Measurements from ENCODE around the gene DIAPH3.

Gene DIAPH3

DNA sequence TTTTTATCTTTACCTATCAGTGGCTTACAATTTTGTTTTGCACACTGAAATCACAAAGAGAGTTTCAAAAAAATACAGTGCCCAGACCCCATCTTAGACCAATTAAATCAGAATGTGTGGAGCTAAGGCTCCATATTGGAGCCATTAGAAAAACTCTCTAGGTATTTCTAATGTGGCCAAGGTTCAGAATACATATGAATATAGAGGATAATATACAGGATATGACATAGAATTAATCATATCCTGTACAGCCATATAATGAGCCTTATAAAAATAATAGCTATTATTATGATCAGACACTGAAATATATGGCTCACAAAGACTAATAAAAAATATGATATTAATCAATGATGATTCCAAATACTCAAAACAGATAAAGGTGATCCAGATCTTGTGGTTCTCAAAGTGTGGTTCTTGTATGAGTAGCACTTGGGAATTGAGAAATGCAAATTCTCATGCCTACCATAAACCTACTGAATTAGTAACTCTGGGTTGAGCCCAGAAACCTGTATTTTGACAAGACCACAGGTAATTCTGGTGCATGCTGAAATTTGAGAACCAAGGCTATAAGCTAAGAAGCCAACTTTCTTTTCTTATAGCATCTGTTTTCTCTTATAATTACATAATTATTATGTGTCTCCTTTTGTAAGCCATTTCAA lies 408.0 kb downstream of the DIAPH3 start:
- DNase-seq = no peak

GRCh38 chr13:59754411-59754810 lies 409.3 kb downstream of the DIAPH3 start:
- no peak for DNase-seq

DNA sequence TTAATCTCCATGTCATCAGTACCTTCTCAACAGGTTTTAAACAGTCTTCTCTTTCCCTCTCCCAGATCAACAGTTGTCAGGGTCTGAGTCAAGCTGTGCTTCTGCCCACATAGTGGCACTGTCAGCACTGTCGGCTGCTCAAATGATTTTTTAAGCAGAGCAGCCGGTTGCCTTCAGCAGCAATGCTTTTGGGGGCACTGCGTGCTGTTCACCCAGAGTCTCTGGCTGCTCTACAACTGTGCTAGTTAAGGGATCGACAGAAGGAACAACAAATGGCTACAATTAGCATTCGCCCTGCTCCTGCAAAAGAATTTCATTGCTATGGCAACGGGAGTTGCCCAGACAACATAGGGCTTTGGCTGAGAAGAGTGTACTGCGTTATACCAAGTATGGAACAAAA lies 412.9 kb downstream of the DIAPH3 start:
- DNase-seq = no peak

GRCh38 chr13:59748046-59748445 lies 415.7 kb downstream of the DIAPH3 start:
- no peak for DNase-seq

- DNase-seq = no peak
Measured at GRCh38 chr13:59747529-59747928, 416.2 kb downstream of the DIAPH3 start.

DNA sequence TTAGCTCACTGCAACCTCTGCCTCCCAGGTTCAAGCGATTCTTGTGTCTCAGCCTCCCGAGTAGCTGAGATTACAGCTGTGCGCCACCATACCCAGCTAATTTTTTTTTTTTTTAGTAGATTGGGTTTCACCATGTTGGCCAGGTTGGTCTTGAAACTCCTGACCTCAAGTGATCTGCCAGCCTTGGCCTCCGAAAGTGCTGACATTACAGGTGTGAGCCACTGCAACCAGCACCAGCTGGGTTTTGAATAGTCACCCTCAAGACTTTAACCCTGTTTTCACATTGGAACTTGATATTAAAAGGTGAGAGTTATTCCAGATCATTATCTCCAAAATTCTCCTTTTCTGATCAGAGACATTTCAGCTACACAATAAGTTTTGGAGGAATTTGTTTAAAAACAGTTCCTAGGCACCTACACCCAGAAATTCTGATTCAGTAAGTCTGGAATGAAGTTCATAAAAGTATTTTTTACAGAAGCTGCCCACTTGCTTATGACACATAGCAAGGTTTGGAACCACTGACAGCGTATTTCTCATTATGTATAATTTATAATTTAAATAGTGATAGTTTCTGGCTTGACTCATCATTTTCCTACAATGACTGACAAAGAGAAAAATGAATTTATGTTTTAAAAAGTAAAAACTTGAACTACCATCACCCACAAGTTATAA lies 417.3 kb downstream of the DIAPH3 start:
- no peak for DNase-seq

GRCh38 chr13:59745392-59745788 lies 418.3 kb downstream of the DIAPH3 start:
- no peak for DNase-seq

DNA sequence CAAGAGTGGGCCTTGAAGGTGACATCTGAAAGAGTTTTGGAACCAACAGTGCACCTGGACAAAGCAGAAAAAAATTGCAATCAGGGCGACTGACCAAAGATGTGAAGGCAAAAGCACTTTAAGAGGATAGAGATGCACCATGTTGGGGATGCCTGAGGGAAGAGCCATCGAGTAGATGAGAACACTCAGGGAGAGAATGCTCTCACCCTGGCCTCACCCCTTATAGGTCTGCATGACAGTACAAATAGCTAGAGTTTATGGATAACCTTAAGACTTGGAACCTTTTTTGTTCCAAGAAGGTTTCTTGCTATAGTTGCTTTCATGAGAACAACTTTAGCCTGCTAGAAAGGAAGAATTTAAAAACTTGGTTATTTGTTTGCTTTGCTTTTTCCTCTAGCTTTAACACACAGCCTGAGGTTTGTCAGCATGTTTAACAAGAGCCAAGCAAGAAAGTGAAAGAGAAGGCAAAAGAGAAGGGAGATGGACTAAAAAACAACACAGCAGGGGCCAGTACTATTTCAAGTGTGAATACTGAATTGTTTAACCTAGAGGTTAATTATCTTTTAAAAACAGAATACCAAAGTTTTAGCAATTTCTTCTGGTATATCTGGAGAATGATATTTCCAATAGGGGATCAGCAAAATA lies 418.9 kb downstream of the DIAPH3 start:
- DNase-seq = no peak

DNA sequence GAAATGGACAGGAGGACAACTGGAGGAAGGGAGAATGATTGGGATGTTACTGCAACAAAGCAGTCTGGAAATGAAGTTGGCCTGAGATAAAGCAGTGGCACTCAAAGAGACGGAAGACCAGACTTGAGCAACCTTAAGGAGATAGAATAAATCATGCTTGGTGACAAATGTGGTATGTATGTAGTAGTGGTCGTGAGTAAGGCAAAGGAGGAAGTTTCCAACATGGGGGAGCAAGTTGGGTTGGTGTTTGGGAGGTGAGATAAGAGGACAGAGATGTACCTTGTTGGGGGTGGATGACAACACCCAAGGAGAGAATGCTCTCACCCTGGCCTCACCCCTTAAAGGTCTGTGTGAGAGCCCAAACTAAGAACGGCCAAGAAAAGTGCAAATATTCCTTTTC lies 420.5 kb downstream of the DIAPH3 start:
- DNase-seq = no peak

- DNase-seq = no peak
Measured at GRCh38 chr13:59742467-59742866, 421.3 kb downstream of the DIAPH3 start.

- DNase-seq = no peak
Measured at GRCh38 chr13:59738921-59739320, 424.8 kb downstream of the DIAPH3 start.

DNA sequence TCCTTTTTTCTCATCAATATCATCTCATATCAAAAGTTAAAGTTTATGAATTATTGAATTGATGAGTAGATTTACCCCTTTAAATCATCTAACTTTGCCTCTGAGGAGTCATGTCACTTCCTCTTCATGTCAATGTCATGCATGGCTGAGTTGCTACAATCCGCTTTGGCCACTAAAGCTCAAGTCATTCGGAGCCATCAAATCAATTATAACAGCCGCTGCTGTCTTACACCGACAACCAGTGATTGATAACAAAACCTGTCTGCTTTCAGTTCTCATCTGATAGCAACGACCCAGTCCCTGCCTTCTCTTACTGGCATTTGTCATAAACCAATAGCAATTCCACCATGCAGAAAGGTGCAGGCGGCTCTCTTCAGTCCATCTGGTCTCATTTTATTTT lies 429.3 kb downstream of the DIAPH3 start:
- DNase-seq = no peak

DNA sequence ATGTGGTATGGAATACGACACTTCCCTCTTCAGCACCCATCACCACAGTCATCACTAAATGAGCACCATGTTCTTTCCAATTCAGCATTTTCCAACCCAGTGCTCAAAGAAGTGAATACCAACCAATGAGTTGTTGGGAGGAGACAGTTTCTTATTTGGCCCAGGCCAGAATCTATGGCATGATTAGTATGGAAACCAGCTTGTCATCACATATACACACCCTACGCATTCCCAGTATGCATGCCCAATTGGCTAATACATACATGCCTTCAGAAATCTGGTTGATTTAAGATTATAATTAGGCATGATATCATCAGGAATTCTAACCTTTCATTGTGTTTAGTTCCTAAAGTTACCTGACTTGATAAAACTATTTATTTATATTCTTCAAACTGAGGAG lies 430.0 kb downstream of the DIAPH3 start:
- DNase-seq = no peak

- no peak for DNase-seq
Measured at GRCh38 chr13:59730026-59730425, 433.7 kb downstream of the DIAPH3 start.

- DNase-seq = no peak
Measured at GRCh38 chr13:59728896-59729545, 434.7 kb downstream of the DIAPH3 start.

GRCh38 chr13:59721926-59722910 lies 441.5 kb downstream of the DIAPH3 start:
- peak; percentile 10 for DNase-seq

- no peak for DNase-seq
Measured at GRCh38 chr13:59715611-59716010, 448.1 kb downstream of the DIAPH3 start.

GRCh38 chr13:59710996-59711701 lies 452.6 kb downstream of the DIAPH3 start:
- no peak for DNase-seq

- no peak for DNase-seq
Measured at GRCh38 chr13:59710416-59710815, 453.3 kb downstream of the DIAPH3 start.

GRCh38 chr13:59706101-59706976 lies 457.4 kb downstream of the DIAPH3 start:
- no peak for DNase-seq

DNA sequence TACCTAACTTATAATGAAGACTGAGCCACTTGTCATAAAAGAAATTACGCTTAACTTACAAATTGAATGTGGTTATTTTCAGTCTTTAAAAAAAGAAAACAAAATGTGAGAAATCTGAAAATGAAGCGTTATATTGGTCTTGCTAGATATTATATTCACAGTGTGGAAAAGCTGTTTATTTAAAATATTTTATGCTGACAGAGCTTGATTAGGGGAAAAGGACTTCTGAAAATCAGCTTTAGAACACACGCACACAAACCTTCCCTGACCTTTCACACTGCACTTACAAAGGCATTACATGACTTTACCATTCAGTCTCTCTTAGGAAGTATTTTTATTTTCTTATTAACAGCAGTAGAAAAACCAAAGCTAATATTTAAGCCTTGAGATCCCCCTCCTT lies 461.5 kb downstream of the DIAPH3 start:
- no peak for DNase-seq

All from suppressor macrophage treated with lipopolysaccharide for 4 hours (primary cell).